Esophagus squamous epithelium (tissue), 5 donors: ENCODE data around the gene TCL1B. TPM values are rescaled to one million over a fixed set of nuclear protein-coding genes. Genes with fewer than 3 reads are reported as not detected.

ENCODE experiments used
- DNase-seq: peaks from one replicate; lab custom pipeline; 2025; lab: John Stamatoyannopoulos, UW
- H3K27ac ChIP-seq, 4 donors: fragments of 200-600 bp; sonication (generic); one replicate each; pipeline ENCODE4 v1.5.1; 2016 to 2019; ENCODE audit warnings: mild to moderate bottlenecking in 1 of 4
- H3K27me3 ChIP-seq, 4 donors: fragments of 200-600 bp; sonication (generic); 1 replicate in 3 of 4; 2 replicates in 1 of 4; pipeline versions ENCODE4 v1.5.1 to v1.6.0; 2017 to 2021; ENCODE audit warnings: antibody characterized with exemption in 1 of 4
- H3K36me3 ChIP-seq, 3 donors: fragments of 200-600 bp; sonication (generic); one replicate each; pipeline ENCODE4 v1.5.1; 2016 to 2019
- H3K4me1 ChIP-seq, 3 donors: fragments of 200-600 bp; sonication (generic); one replicate each; pipeline ENCODE4 v1.5.1; 2017 to 2019
- H3K4me3 ChIP-seq, 4 donors: fragments of 200-600 bp; sonication (generic); 1 replicate in 3 of 4; 2 replicates in 1 of 4; pipeline ENCODE4 v1.5.1; 2016 to 2019; ENCODE audit warnings: mild to moderate bottlenecking in 2 of 4, moderate library complexity in 1 of 4
- H3K9me3 ChIP-seq, 3 donors: fragments of 200-600 bp; sonication (generic); one replicate each; pipeline ENCODE4 v1.5.1; 2016 to 2019
- CTCF ChIP-seq, 6 experiments: fragments of 450-650 bp in 4 of 6; fragments of 200-600 bp in 2 of 6; sonication (generic) in 2 of 6; IDR thresholded peaks; one replicate each; pipeline ENCODE4 v1.5.1; 2016 to 2019; ENCODE audit warnings: antibody characterized with exemption in 6 of 6, mild to moderate bottlenecking in 4 of 6, moderate library complexity in 4 of 6
- POLR2A ChIP-seq, 4 donors: fragments of 450-650 bp; IDR thresholded peaks; one replicate each; pipeline ENCODE4 v1.6.1; 2017; ENCODE audit warnings: antibody characterized with exemption in 4 of 4, mild to moderate bottlenecking in 4 of 4, moderate library complexity in 3 of 4
- WGBS, 2 donors: methylation state at CpG; one replicate each; pipeline ENCODE4 v1.1.5; 2018; 5-methylcytosine and 5-hydroxymethylcytosine counted together
- intact Hi-C: fragments of 100-400 bp; cut with DNase I; formaldehyde crosslinking; loops from one replicate; pipeline ENCODE4 v1.15.0; 2022
- total RNA-seq, 4 donors: library from RNA; depleted of rRNA; stranded (reverse); fragments of >200 nt; gene quantifications; one replicate each; pipeline ENCODE4 v1.1.0, GENCODE V29; 2016
- donor health status: DM: yes; HTN: yes; CAD: no.

TCL1B gene
- total RNA-seq, 4 donors from 2014 or later = not detected

GRCh38 chr14:95667249-95667693, 19.0 kb upstream of the TCL1B start:
- H3K9me3 ChIP-seq = no peaks in the 10 kb centered on the region
- H3K27ac ChIP-seq = no peak overlapping the region
- DNase-seq = no peak
- no peak overlapping the region for H3K4me3 ChIP-seq
- peaks cover 0 to 11% (median 0%) of the 10 kb centered on the region in 3 donors for H3K4me1 ChIP-seq
- H3K36me3 ChIP-seq = no peaks in the 10 kb centered on the region
- no peak for TF ChIP-seq CTCF (IDR thresholded peaks at IDR 0.05)
- no peak for TF ChIP-seq POLR2A (IDR thresholded peaks at IDR 0.05)
- WGBS, 2 donors = 18 to 29% methylated on average over 3 of the region's 3 CpGs
- intact Hi-C loops = no loop called here
- H3K27me3 ChIP-seq = peaks cover 0 to 3% (median 0%) of the 10 kb centered on the region in 4 donors

GRCh38 chr14:95668235-95668772, 17.9 kb upstream of the TCL1B start:
- H3K27ac ChIP-seq = no peak overlapping the region
- 73 to 75% methylated on average over 10 of the region's 10 CpGs for WGBS, 2 donors
- intact Hi-C loops = no loop called here
- no peaks in the 10 kb centered on the region for H3K9me3 ChIP-seq
- DNase-seq = no peak
- peaks cover 0 to under 1% (median 0%) of the 10 kb centered on the region in 3 donors for H3K4me1 ChIP-seq
- no peaks in the 10 kb centered on the region for H3K36me3 ChIP-seq
- TF ChIP-seq CTCF (IDR thresholded peaks at IDR 0.05) (no peak), POLR2A (IDR thresholded peaks at IDR 0.05) (no peak)
- H3K27me3 ChIP-seq = peaks cover 0 to 3% (median 0%) of the 10 kb centered on the region in 4 donors
- no peak overlapping the region for H3K4me3 ChIP-seq

GRCh38 chr14:95674613-95675012, 11.6 kb upstream of the TCL1B start:
- no peaks in the 10 kb centered on the region for H3K36me3 ChIP-seq
- WGBS, 2 donors = 52 to 61% methylated on average over 4 of the region's 4 CpGs
- H3K9me3 ChIP-seq = no peaks in the 10 kb centered on the region
- TF ChIP-seq POLR2A (IDR thresholded peaks at IDR 0.05) (no peak), CTCF (IDR thresholded peaks at IDR 0.05) (no peak)
- intact Hi-C loops = no loop called here
- no peak overlapping the region for H3K4me3 ChIP-seq
- no peak overlapping the region for H3K27ac ChIP-seq
- no peaks in the 10 kb centered on the region for H3K4me1 ChIP-seq
- H3K27me3 ChIP-seq = peaks cover 0 to 15% (median 0%) of the 10 kb centered on the region in 4 donors
- no peak for DNase-seq

DNA sequence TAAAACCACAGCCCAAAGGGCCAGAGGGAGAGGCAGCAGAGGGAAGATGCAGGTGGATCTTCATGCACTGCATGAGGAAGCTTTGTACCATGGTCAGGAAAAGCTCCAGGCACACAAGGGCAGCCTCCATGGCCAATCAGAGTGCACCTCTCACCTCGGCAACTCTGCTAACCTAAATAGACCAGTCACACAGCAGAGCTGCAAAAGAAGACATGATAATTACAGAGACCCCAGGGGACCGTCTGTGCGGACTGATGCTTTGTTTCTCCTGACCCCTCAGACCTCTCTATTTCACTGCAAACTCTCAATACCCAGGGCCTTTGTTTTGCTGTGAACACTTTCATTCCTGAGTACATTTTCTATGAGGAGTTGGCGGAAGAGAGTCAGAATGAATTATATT, 10.7 kb upstream of the TCL1B start:
- Histone ChIP-seq H3K4me1 (no peaks in the 10 kb centered on the region), H3K27ac (no peak overlapping the region), H3K9me3 (no peaks in the 10 kb centered on the region), H3K4me3 (no peak overlapping the region), H3K27me3 (peaks cover 0 to 15% (median 0%) of the 10 kb centered on the region in 4 donors), H3K36me3 (no peaks in the 10 kb centered on the region)
- no peak for TF ChIP-seq CTCF (IDR thresholded peaks at IDR 0.05)
- TF ChIP-seq POLR2A (IDR thresholded peaks at IDR 0.05) = no peak
- WGBS, 2 donors = 70 to 80% methylated on average over 4 of the region's 4 CpGs
- intact Hi-C loops = no loop called here
- no peak for DNase-seq

DNA sequence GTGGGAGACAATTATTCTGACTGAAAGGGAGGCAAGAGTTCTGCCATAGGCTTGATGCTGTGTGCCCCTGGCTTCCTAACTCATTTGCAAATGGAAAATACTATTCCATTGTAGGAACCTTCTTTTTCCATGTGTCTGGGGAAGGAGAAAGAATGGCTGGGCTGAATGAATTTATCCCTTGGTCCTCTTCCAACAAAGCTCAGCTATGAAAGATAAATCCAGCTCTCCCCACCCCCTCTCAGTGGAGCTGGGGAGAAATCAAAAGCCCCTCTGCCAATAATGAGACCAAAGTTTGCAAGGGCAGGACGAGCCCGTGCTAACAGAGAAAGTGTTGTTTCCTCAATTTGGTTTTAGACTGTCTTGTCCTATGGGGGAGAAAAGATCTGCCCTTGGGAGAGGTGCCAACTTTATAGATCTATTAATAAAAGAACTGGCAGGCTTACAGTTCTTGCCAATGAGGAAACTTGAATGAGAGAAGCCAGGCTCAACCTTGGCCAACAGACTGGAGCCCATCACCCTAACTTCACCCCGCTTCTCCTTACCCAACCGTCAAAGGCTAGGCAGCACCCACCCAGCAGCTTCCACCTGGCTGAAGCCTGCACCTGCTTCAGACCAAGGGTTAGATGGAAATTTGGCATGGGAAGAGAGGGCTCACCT, 8.9 kb upstream of the TCL1B start:
- no peak for DNase-seq
- intact Hi-C loops = no loop called here
- peaks cover 0 to 12% (median 0%) of the 10 kb centered on the region in 4 donors for H3K27me3 ChIP-seq
- no peaks in the 10 kb centered on the region for H3K36me3 ChIP-seq
- no peaks in the 10 kb centered on the region for H3K4me1 ChIP-seq
- 41 to 67% methylated on average over 3 to 4 of the region's 4 CpGs for WGBS, 2 donors
- H3K27ac ChIP-seq = no peak overlapping the region
- TF ChIP-seq POLR2A (IDR thresholded peaks at IDR 0.05) = no peak
- no peak for TF ChIP-seq CTCF (IDR thresholded peaks at IDR 0.05)
- H3K9me3 ChIP-seq = no peaks in the 10 kb centered on the region
- no peak overlapping the region for H3K4me3 ChIP-seq
